Sciatic nerve (tissue), 2 donors: ENCODE data around the gene PPM1B. TPM values are rescaled to one million over a fixed set of nuclear protein-coding genes. Genes with fewer than 3 reads are reported as not detected.
"Not testable (repeated sequence)": the region's sequence is repeated elsewhere in the genome, so short reads cannot be mapped to it uniquely, and the experiment has no call there.

Experiments used
- ATAC-seq: fragments of 200-7000 bp; cut with Tn5 transposase; one replicate; pipeline ENCODE4 v1.9.1; 2020; ENCODE audit warnings: mild to moderate bottlenecking, moderate library complexity
- DNase-seq: peaks from one replicate; pipeline ENCODE4 v3.0.0-alpha.2; 2020; ENCODE audit warnings: low spot score
- intact Hi-C: fragments of 100-400 bp; cut with DNase I; formaldehyde crosslinking; loops from one replicate; pipeline ENCODE4 v1.14.2; 2022
- total RNA-seq: library from RNA; stranded (reverse); fragmentation: NEBNext Ultra II Directional; extraction: Animal tissue kit (Norgen Biotek cat#: 25700); gene quantifications from one replicate; pipeline ENCODE4 v1.2.1, GENCODE V29; 2021
- donor health status: DM: no; HTN: no; CAD: no.
- donor health status: DM: no; HTN: no; CAD: no.

Gene PPM1B
- total RNA-seq, 1 donor from 2014 or later: 50.9 TPM

- ATAC-seq (no peak), DNase-seq (no peak)
- intact Hi-C loops: no loop called here
Measured at GRCh38 chr2:44152865-44153669, 15.6 kb upstream of the PPM1B start.

GRCh38 chr2:44155666-44156446 lies 12.8 kb upstream of the PPM1B start:
- no peak for ATAC-seq
- DNase-seq: no peak
- intact Hi-C loops: no loop called here

- intact Hi-C loops: no loop called here
- DNase-seq (no peak), ATAC-seq (no peak)
Measured at GRCh38 chr2:44163777-44164176, 4.9 kb upstream of the PPM1B start.

GRCh38 chr2:44164617-44165016 lies 4.1 kb upstream of the PPM1B start:
- intact Hi-C loops: no loop called here
- DNase-seq (no peak), ATAC-seq (no peak)

DNA sequence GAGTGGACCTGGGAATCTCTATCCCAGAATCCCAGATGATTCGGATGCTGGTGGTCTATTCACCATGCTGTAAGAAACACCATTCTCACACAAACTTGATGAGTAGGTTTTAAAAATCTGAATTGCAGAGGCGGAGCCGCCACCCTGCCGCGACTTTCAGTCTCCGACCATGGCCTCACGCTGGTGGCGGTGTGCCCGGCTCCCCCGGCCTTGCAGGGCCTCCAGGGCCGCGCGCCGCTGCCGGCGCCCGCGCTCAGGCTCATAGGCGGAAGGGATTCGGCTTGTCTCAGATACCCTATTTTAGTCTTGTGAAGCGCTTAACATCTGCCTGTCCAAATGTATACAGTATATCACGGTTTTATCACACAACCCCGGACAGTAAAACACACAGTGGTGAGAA lies 2.6 kb upstream of the PPM1B start:
- intact Hi-C loops: no loop called here

GRCh38 chr2:44167311-44167907 lies 1.3 kb upstream of the PPM1B start:
- intact Hi-C loops: no loop called here
- ATAC-seq: no peak
- DNase-seq: no peak

More for the DNA sequence above, 2.6 kb upstream of the PPM1B start:
- DNase-seq (no peak), ATAC-seq (no peak)

DNA sequence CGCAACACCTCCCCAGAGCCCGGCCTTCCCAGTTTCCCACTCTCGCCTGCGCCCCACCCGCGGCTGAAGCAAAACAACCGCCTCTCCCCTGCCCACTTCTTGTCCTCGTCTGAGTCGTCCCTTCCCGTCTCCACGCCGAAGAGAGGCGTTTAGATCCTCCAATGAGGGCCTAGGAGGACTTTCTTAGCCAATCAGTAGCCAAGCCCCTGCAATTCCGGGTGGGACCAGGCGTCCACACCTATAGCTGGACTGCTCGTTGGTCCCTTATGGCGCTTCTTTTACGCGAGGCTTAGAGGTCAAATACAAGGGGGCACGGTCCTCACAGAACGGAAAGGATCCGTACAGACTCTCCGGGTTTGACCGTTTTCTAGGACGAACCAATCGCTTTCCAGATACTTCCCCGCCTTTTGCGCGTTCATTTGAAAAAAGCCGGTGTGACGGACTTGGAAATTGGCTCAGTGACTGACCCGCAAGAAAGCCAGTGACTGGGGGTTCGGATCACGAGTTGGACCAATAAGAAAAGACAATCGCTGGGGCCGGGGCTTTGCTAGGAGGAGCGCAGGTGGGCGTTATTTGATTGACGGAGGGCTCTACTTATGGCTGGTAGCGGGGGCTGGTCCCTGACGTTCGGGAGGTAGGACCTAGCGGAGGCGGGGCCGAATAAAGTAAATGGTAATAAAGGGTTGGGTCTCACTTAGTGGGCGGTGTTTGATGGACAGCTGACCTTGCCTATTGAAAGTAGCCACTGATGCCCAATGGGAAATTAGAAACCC lies 581 bp upstream of the PPM1B start:
- DNase-seq (peak; percentile 98), ATAC-seq (peak; percentile 97)
- intact Hi-C loops: no loop called here

DNA sequence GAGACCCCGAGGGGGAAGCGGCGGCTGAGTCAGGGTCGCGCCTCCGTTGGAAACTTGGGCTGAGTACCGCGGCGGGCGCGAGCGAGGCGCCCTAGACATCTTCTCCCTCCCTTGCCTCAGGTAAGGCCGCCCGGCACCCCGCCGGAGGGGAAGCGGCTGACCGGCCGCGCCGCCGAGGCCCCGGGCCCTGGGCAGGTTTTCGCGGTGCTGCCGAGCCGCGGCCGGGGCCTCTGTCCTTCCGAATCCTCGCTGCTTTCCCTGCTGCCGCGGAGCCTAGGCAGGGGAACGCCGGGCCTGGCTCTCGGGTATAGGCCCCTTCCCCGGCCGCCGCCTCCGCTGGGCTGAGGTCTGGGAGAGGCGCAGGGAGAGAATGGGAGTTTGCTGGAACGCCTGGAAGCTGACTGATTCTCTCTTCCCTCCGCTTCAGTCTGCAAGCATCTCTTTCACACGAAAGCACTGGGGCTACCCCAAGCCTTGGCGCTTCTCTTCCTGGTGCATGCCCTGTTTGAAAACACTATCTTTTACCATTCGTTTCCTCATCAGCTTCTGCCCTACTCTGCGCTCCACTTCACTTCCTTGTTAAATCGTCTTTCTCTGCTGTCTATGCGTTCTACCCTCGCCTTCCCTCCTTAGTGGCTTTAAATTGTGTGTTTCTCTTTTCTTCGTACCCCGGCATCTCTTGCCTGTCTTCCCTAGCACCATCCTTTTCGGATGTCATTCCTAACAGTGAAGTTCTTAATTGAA lies 652 bp downstream of the PPM1B start:
- no peak for ATAC-seq
- intact Hi-C loops: no loop called here
- DNase-seq: no peak

DNA sequence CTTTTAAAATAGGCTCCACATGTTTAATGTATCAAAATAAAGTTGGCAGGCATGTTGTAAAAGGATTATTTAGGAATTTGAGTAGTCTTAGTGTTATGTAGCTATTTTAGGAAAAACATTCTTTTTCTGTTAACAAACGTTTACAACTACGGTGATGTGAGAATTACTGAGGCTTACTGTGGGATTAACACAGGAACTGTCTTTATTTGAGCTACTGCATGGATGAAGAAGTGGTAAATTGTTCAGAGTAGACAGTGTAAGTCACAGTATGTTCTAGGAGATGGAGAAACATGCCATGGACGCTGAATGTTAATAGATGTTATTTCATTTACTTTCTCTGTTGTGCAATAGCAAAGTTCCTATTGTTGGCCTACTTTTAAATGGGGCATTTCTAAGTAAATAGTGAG lies 1.6 kb downstream of the PPM1B start:
- no peak for ATAC-seq
- DNase-seq: no peak
- intact Hi-C loops: no loop called here

DNA sequence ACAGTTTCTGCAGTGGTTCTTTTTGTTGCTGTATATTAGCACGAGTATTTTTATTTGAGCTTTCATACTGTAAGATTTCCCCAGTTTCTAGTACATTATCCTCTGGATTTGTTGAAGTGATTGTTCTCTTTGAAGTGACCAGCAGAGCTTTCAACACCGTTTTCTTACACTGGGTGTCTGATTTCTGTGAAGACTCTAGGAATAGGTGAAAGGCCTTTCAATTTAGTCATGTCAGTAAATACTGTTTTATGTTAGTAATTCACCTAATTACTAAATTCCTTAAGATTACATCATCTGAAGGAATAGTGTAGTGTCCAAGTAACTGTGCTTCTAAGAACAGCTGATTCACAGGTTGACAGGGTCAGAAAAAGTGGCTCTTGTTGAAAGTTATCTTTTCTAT lies 2.3 kb downstream of the PPM1B start:
- DNase-seq: no peak
- intact Hi-C loops: no loop called here
- ATAC-seq: no peak

GRCh38 chr2:44171442-44171841 lies 2.8 kb downstream of the PPM1B start:
- ATAC-seq, intact Hi-C loops, DNase-seq: not testable (repeated sequence)

DNA sequence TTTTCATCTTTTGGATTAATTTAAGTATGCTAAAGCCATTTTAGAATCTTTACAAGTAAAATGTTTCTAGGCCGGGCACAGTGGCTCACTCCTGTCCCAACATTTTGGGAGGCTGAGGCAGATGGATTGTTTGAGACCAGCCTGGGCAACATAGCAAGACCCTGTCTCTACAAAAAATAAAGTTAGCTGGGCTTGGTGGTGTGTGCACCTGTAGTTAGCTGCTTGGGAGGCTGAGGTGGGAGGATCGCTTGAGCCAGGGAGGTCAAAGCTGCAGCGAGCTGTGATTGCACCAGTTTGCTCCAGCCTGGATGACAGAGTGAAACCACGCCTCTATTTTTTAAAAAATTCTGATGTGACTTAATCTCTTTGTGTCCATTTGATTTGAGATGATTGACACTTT lies 3.9 kb downstream of the PPM1B start:
- ATAC-seq (no peak), DNase-seq (no peak)
- intact Hi-C loops: no loop called here

DNA sequence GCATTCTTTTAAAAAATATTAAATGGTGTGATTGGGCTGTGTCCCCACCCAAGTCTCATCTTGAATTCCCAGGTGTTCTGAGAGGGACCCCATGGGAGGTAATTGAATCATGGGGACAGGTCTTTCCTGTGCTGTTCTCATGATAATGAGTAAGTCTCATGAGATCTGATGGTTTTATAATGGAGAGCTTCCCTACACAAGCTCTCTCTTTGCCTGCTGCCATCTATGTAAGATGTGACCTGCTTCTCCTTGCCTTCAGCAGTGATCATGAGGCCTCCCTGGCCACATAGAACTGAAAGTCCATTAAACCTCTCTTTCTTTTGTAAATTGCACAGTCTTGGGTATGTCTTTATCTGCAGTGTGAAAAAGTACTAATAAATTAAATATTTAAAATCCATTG lies 10.3 kb downstream of the PPM1B start:
- DNase-seq (no peak), ATAC-seq (no peak)
- intact Hi-C loops: no loop called here

- intact Hi-C loops: no loop called here
- DNase-seq (no peak), ATAC-seq (peak; percentile 36)
Measured at GRCh38 chr2:44181648-44182047, 13.0 kb downstream of the PPM1B start.

DNA sequence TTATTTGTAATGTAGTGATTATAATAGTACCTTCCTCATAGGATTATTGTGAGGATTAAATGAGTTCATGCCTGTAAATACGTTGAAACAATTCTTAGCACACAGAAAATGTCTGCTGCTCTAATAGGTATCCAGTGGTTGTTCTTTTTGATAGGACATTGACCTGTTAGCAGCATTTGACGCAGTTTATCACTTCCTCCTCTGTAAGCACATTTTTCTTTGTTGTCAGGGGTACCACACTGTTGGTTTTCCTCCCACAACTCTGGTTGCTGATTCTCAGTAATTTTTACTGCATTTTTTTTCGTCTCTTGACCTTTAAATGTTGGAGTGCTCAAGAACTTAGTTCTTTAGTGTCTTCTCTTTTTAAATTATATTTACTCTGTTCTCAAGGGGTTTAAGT lies 15.4 kb downstream of the PPM1B start:
- ATAC-seq (peak; percentile 41), DNase-seq (no peak)
- intact Hi-C loops: no loop called here

GRCh38 chr2:44186810-44187209 lies 18.1 kb downstream of the PPM1B start:
- DNase-seq: no peak
- intact Hi-C loops: no loop called here
- no peak for ATAC-seq

- DNase-seq: no peak
- ATAC-seq: no peak
- intact Hi-C loops: no loop called here
Measured at GRCh38 chr2:44187251-44187650, 18.6 kb downstream of the PPM1B start.

GRCh38 chr2:44188696-44189095 lies 20.0 kb downstream of the PPM1B start:
- intact Hi-C loops: no loop called here
- no peak for ATAC-seq
- no peak for DNase-seq

DNA sequence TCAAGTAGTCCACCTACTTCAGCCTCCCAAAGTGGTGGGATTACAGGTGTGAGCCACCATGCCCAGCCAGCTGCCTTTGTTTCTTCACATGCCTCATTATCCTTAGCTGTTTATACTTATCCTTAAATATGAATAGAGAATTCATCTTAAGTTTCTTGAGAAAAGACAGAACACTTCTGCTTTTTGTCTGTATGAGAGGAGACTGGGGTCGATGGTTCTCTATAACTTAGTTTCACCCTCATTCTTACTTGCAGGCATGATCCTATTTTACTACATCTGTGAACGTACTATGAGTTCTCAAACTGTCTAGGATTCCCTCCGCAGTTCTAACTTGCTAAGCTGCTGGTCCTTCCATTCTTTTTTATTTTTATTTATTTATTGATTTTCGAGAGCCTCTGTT lies 20.4 kb downstream of the PPM1B start:
- DNase-seq (no peak), ATAC-seq (no peak)
- intact Hi-C loops: no loop called here
